Omental fat pad (tissue), 4 donors: Measurements from ENCODE around the gene VANGL1. TPM values are rescaled to one million over a fixed set of nuclear protein-coding genes. Genes with fewer than 3 reads are reported as not detected.

Experiments
- ATAC-seq: fragments of 150-250 bp; one replicate; pipeline ENCODE4 v1.9.1; 2016; ENCODE audit warnings: mild to moderate bottlenecking, moderate library complexity; ENCODE audit not compliant: low FRiP score
- DNase-seq: peaks from one replicate; pipeline ENCODE4 v3.0.0-alpha.2; 2019; ENCODE audit warnings: low spot score
- CTCF ChIP-seq, 3 donors: fragments of 450-650 bp; IDR thresholded peaks; one replicate each; pipeline ENCODE4 v1.5.1; 2016 to 2017; ENCODE audit warnings: antibody characterized with exemption in 3 of 3, mild to moderate bottlenecking in 3 of 3, moderate library complexity in 2 of 3
- small RNA-seq: library from RNA; depleted of rRNA; stranded (forward); fragments of <200 nt; gene quantifications from one replicate; pipeline ENCODE3, GENCODE V24; 2016
- total RNA-seq, 4 donors: library from RNA; depleted of rRNA; stranded (reverse); fragments of >200 nt; gene quantifications; one replicate each; pipeline ENCODE4 v1.1.0, GENCODE V29; 2016

VANGL1 gene
- total RNA-seq, 4 donors from 2014 or later, result 4.9 to 9.6 (median 6.5) TPM

GRCh38 chr1:115729756-115730155 lies 88.0 kb downstream of the VANGL1 start:
- no peak for ATAC-seq
- no peak for TF ChIP-seq CTCF (IDR thresholded peaks at IDR 0.05)
- DNase-seq, result no peak

- ATAC-seq, result no peak
- TF ChIP-seq CTCF (IDR thresholded peaks at IDR 0.05), result no peak
- no peak for DNase-seq
Observed at GRCh38 chr1:115732316-115732715, 90.5 kb downstream of the VANGL1 start.

- no peak for DNase-seq
- no peak for ATAC-seq
- no peak for TF ChIP-seq CTCF (IDR thresholded peaks at IDR 0.05)
Observed at GRCh38 chr1:115740811-115741210, 99.0 kb downstream of the VANGL1 start.

- TF ChIP-seq CTCF (IDR thresholded peaks at IDR 0.05), result no peak
- DNase-seq, result no peak
- ATAC-seq, result no peak
Observed at GRCh38 chr1:115744646-115745275, 103.0 kb downstream of the VANGL1 start.

GRCh38 chr1:115746021-115746690 lies 104.4 kb downstream of the VANGL1 start:
- ATAC-seq (no peak), DNase-seq (no peak)
- no peak for TF ChIP-seq CTCF (IDR thresholded peaks at IDR 0.05)

Small RNA genes lying within 50 kb of the gene (small RNA-seq; reads per million reads assigned to genes)
- gene RF00406, result 0.64 reads per million
- not detected for gene RN7SL420P

Other genes starting within 250 kb of the VANGL1 start
- gene CASQ2, start 126.7 kb downstream of the VANGL1 start, total RNA-seq, result 10 to 100 TPM in 1 of 4 donors, 1 to 10 TPM in 3; 1.9 to 10.9 (median 2.3) TPM
- gene NHLH2, start 199.2 kb downstream of the VANGL1 start, total RNA-seq, result not detected